H9 (cell line): ENCODE measurements around the gene CCL8. TPM values are rescaled to one million over a fixed set of nuclear protein-coding genes. Genes with fewer than 3 reads are reported as not detected.

ENCODE experiments used
- DNase-seq: peaks from one replicate; pipeline ENCODE4 v3.0.0-alpha.2; 2017
- H2AFZ ChIP-seq: one replicate; pipeline ENCODE4 v1.6.1; 2013; ENCODE audit warnings: mild to moderate bottlenecking, low read length, control low read depth, moderate library complexity
- H2AK5ac ChIP-seq: 2 replicates; pipeline ENCODE4 v1.6.1; 2013; ENCODE audit warnings: low read length, control low read depth, mixed read lengths; ENCODE audit not compliant: insufficient read length
- H2BK120ac ChIP-seq: one replicate; pipeline ENCODE4 v1.6.1; 2013; ENCODE audit warnings: low read depth, mild to moderate bottlenecking, low read length, control low read depth, inconsistent platforms; ENCODE audit not compliant: poor library complexity, severe bottlenecking
- H2BK12ac ChIP-seq: 2 replicates; pipeline ENCODE4 v1.6.1; 2013; ENCODE audit warnings: low read length, control low read depth, mixed read lengths, low read depth; ENCODE audit not compliant: insufficient read length
- H2BK15ac ChIP-seq: 2 replicates; pipeline ENCODE4 v1.6.1; 2013; ENCODE audit warnings: low read depth, low read length, control low read depth
- H2BK20ac ChIP-seq: one replicate; pipeline ENCODE4 v1.6.1; 2013; ENCODE audit warnings: low read depth, mild to moderate bottlenecking, low read length, control low read depth, inconsistent platforms; ENCODE audit not compliant: poor library complexity, severe bottlenecking
- H2BK5ac ChIP-seq: 2 replicates; pipeline ENCODE4 v1.6.1; 2013; ENCODE audit warnings: low read length, control low read depth, mixed read lengths; ENCODE audit not compliant: insufficient read length
- H3K14ac ChIP-seq: 2 replicates; pipeline ENCODE4 v1.6.1; 2013; ENCODE audit warnings: low read length, control low read depth; ENCODE audit not compliant: insufficient read depth
- H3K18ac ChIP-seq: 2 replicates; pipeline ENCODE4 v1.6.1; 2013; ENCODE audit warnings: low read depth, mild to moderate bottlenecking, mixed read lengths, low read length, control low read depth; ENCODE audit not compliant: insufficient read length
- H3K23ac ChIP-seq: 2 replicates; pipeline ENCODE4 v1.6.1; 2013; ENCODE audit warnings: low read length, control low read depth, mixed read lengths, low read depth; ENCODE audit not compliant: insufficient read length
- H3K23me2 ChIP-seq: 2 replicates; pipeline ENCODE4 v1.6.1; 2013; ENCODE audit warnings: low read depth, mild to moderate bottlenecking, mixed read lengths, low read length, control low read depth; ENCODE audit not compliant: insufficient read length, poor library complexity, severe bottlenecking
- H3K27ac ChIP-seq: 2 replicates; pipeline ENCODE4 v1.5.1; 2013; ENCODE audit warnings: low read length, control low read depth, mixed read lengths, low read depth; ENCODE audit not compliant: insufficient read length
- H3K27me3 ChIP-seq: 2 replicates; pipeline ENCODE4 v1.6.1; 2013; ENCODE audit warnings: low read length, control low read depth, inconsistent platforms; ENCODE audit not compliant: insufficient read depth
- H3K4ac ChIP-seq: 2 replicates; pipeline ENCODE4 v1.6.1; 2013; ENCODE audit warnings: low read depth, mild to moderate bottlenecking, control low read depth, inconsistent platforms, low read length, moderate library complexity
- H3K4me1 ChIP-seq: 2 replicates; pipeline ENCODE4 v1.6.1; 2013; ENCODE audit warnings: low read length, control low read depth, inconsistent platforms; ENCODE audit not compliant: insufficient read depth
- H3K4me2 ChIP-seq: 2 replicates; pipeline ENCODE4 v1.6.1; 2013; ENCODE audit warnings: low read length, control low read depth, mixed read lengths; ENCODE audit not compliant: insufficient read length, insufficient read depth
- H3K56ac ChIP-seq: 2 replicates; pipeline ENCODE4 v1.6.1; 2013; ENCODE audit warnings: low read depth, mild to moderate bottlenecking, mixed read lengths, low read length, control low read depth; ENCODE audit not compliant: insufficient read length
- H3K79me1 ChIP-seq: 2 replicates; pipeline ENCODE4 v1.6.1; 2013; ENCODE audit warnings: low read depth, mild to moderate bottlenecking, moderate library complexity, low read length, control low read depth, inconsistent platforms; ENCODE audit not compliant: insufficient read depth, poor library complexity, severe bottlenecking
- H3K79me2 ChIP-seq: 2 replicates; pipeline ENCODE4 v1.6.1; 2013; ENCODE audit warnings: low read length, control low read depth, inconsistent platforms; ENCODE audit not compliant: insufficient read depth
- H3K9ac ChIP-seq: 2 replicates; pipeline ENCODE4 v1.6.1; 2013; ENCODE audit warnings: low read length, control low read depth, mixed read lengths; ENCODE audit not compliant: insufficient read length; ENCODE audit errors: extremely low read depth
- H3K9me3 ChIP-seq: one replicate; pipeline ENCODE4 v1.6.1; 2013; ENCODE audit warnings: low read depth, low read length, inconsistent platforms; ENCODE audit not compliant: control insufficient read depth
- H3T11ph ChIP-seq: one replicate; pipeline ENCODE4 v1.6.1; 2013; ENCODE audit warnings: mild to moderate bottlenecking, low read length, control low read depth, inconsistent platforms
- H4K20me1 ChIP-seq: one replicate; pipeline ENCODE4 v1.6.1; 2013; ENCODE audit not compliant: control insufficient read depth, insufficient read length, insufficient read depth
- H4K5ac ChIP-seq: 2 replicates; pipeline ENCODE4 v1.6.1; 2013; ENCODE audit warnings: low read depth, mild to moderate bottlenecking, mixed read lengths, low read length, control low read depth; ENCODE audit not compliant: insufficient read length
- H4K8ac ChIP-seq: replicated peaks from 2 replicates; pipeline ENCODE4 v1.6.1; 2013; ENCODE audit warnings: low read length, control low read depth, mixed read lengths, low read depth; ENCODE audit not compliant: insufficient read length
- H4K91ac ChIP-seq: 2 replicates; pipeline ENCODE4 v1.6.1; 2013; ENCODE audit warnings: low read depth, mild to moderate bottlenecking, moderate library complexity, mixed read lengths, low read length, control low read depth; ENCODE audit not compliant: insufficient read length
- H3K27ac Mint-ChIP-seq, 3 experiments: 2 replicates in 2 of 3; 3 replicates in 1 of 3; pipeline ENCODE4 v1.8.0; 2020 to 2021; ENCODE audit warnings: mixed read lengths in 3 of 3, mild to moderate bottlenecking in 1 of 3, moderate library complexity in 1 of 3
- H3K27me3 Mint-ChIP-seq: 2 replicates; pipeline ENCODE4 v1.8.0; 2021; ENCODE audit warnings: low read depth, mild to moderate bottlenecking, moderate library complexity, mixed read lengths
- H3K36me3 Mint-ChIP-seq, 3 experiments: 2 replicates in 2 of 3; 3 replicates in 1 of 3; pipeline ENCODE4 v1.8.0; 2020 to 2021; ENCODE audit warnings: low read depth in 3 of 3, mixed read lengths in 3 of 3; ENCODE audit not compliant: insufficient read depth in 1 of 3
- H3K4me1 Mint-ChIP-seq, 2 experiments: 2 replicates each; pipeline ENCODE4 v1.8.0; 2020; ENCODE audit warnings: mixed read lengths in 2 of 2
- H3K4me3 Mint-ChIP-seq, 2 experiments: 2 replicates in 1 of 2; 3 replicates in 1 of 2; pipeline ENCODE4 v1.8.0; 2020 to 2021; ENCODE audit warnings: mild to moderate bottlenecking in 2 of 2, mixed read lengths in 2 of 2, moderate library complexity in 1 of 2
- H3K9me3 Mint-ChIP-seq, 2 experiments: 2 replicates in 1 of 2; 3 replicates in 1 of 2; pipeline ENCODE4 v1.8.0; 2020; ENCODE audit warnings: mild to moderate bottlenecking in 2 of 2, mixed read lengths in 2 of 2, moderate library complexity in 1 of 2
- CTCF ChIP-seq: fragments of 200-600 bp; sonication (generic); conservative IDR thresholded peaks from 3 replicates; pipeline ENCODE4 v1.8.0; 2021; ENCODE audit warnings: antibody characterized with exemption, mild to moderate bottlenecking
- WGBS: extraction: QIAGEN DNeasy Blood & Tissue Kit; methylation state at CpG from one replicate; pipeline ENCODE4 v1.1.7; 2013; ENCODE audit warnings: missing lambda C conversion rate, low lambda C conversion rate, mixed read lengths; ENCODE audit not compliant: insufficient read length; ENCODE audit errors: extremely low coverage; 5-methylcytosine and 5-hydroxymethylcytosine counted together
- long read RNA-seq: library from polyadenylated mRNA; unstranded; transcript quantifications from one replicate; pipeline ENCODE4 v2.0.0, GENCODE V29; 2020
- total RNA-seq: library from RNA; stranded (reverse); gene quantifications from 2 replicates; pipeline ENCODE4 v1.2.1, GENCODE V29; 2021

Gene CCL8
- not detected in 2 replicates for total RNA-seq
- long read RNA-seq, result 0 reads

- peaks cover 14% of the 10 kb centered on the region for H3K27me3 Mint-ChIP-seq
- no CpG with 5 or more reads among the region's 2 CpGs for WGBS
- no peak within 1 kb of the TSS for H4K8ac ChIP-seq
Measured at GRCh38 chr17:34319039-34319483, at the start of gene CCL8. Gene CCL8, plus strand, starts transcription at chr17:34319435. Its CDS starts 67 bp downstream, at chr17:34319502.

More at GRCh38 chr17:34319039-34319483, at the start of gene CCL8:
- no peak within 1 kb of the TSS for H2AK5ac ChIP-seq
- no peak for DNase-seq
- H3K9ac ChIP-seq, result no peak within 1 kb of the TSS
- no peaks in the 10 kb centered on the region for H4K20me1 ChIP-seq
- H3T11ph ChIP-seq, result no peak within 1 kb of the TSS
- no peaks in the 10 kb centered on the region for H3K79me1 ChIP-seq
- H3K4me2 ChIP-seq, result no peak within 1 kb of the TSS
- no peak within 1 kb of the TSS for H3K18ac ChIP-seq
- H3K4me1 Mint-ChIP-seq, result no peaks in the 10 kb centered on the region
- H2BK5ac ChIP-seq, result no peak within 1 kb of the TSS
- H3K9me3 ChIP-seq, result no peaks in the 10 kb centered on the region
- H3K23ac ChIP-seq, result no peak within 1 kb of the TSS
- H3K4me3 Mint-ChIP-seq, result no peak within 1 kb of the TSS
- no peaks in the 10 kb centered on the region for H3K79me2 ChIP-seq
- H3K36me3 Mint-ChIP-seq, result no peaks in the 10 kb centered on the region
- no peaks in the 10 kb centered on the region for H3K4me1 ChIP-seq
- no peaks in the 10 kb centered on the region for H3K9me3 Mint-ChIP-seq
- no peak within 1 kb of the TSS for H3K27ac ChIP-seq
- H2BK20ac ChIP-seq, result no peak within 1 kb of the TSS
- H2BK12ac ChIP-seq, result no peak within 1 kb of the TSS
- no peak within 1 kb of the TSS for H3K4ac ChIP-seq
- no peak within 1 kb of the TSS for H2BK120ac ChIP-seq
- H4K91ac ChIP-seq, result no peak within 1 kb of the TSS
- H2BK15ac ChIP-seq, result no peak within 1 kb of the TSS
- no peak for TF ChIP-seq CTCF
- no peaks in the 10 kb centered on the region for H3K23me2 ChIP-seq
- no peak within 1 kb of the TSS for H3K14ac ChIP-seq
- no peak within 1 kb of the TSS for H2AFZ ChIP-seq
- H3K27ac Mint-ChIP-seq, result no peak within 1 kb of the TSS
- no peak within 1 kb of the TSS for H3K56ac ChIP-seq
- no peaks in the 10 kb centered on the region for H3K27me3 ChIP-seq
- no peak within 1 kb of the TSS for H4K5ac ChIP-seq
